Lower leg skin (tissue), 4 donors: Measurements from ENCODE around the gene TNNT1. TPM values are rescaled to one million over a fixed set of nuclear protein-coding genes. Genes with fewer than 3 reads are reported as not detected.

ENCODE experiments used
- DNase-seq, 2 donors: peaks; one replicate each; pipeline ENCODE4 v3.0.0-alpha.2; 2019; ENCODE audit warnings: low spot score in 2 of 2
- H3K4me3 ChIP-seq: fragments of 200-600 bp; sonication (generic); 2 replicates; pipeline ENCODE4 v1.5.1; 2017; ENCODE audit warnings: mild to moderate bottlenecking, low read depth; ENCODE audit not compliant: poor library complexity, severe bottlenecking
- POLR2A ChIP-seq, 2 donors: fragments of 450-650 bp; IDR thresholded peaks; one replicate each; pipeline ENCODE4 v1.6.1; 2016 to 2017; ENCODE audit warnings: antibody characterized with exemption in 2 of 2, mild to moderate bottlenecking in 1 of 2, moderate library complexity in 1 of 2
- WGBS, 2 donors: methylation state at CpG; one replicate each; pipeline ENCODE4 v1.1.5; 2018; 5-methylcytosine and 5-hydroxymethylcytosine counted together
- intact Hi-C: fragments of 100-400 bp; cut with DNase I; formaldehyde crosslinking; loops from one replicate; pipeline ENCODE4 v1.15.0; 2023; ENCODE audit warnings: low total_unique reads
- total RNA-seq, 4 donors: library from RNA; depleted of rRNA; stranded (reverse); fragments of >200 nt; gene quantifications; one replicate each; pipeline ENCODE4 v1.1.0, GENCODE V29; 2016
- TF ChIP-seq, protein P1 (sequence below), 3 donors: fragments of 450-650 bp; IDR thresholded peaks; one replicate each; pipeline ENCODE4 v1.5.1; 2016; ENCODE audit warnings: antibody characterized with exemption in 3 of 3, mild to moderate bottlenecking in 3 of 3, moderate library complexity in 2 of 3

Gene TNNT1
- total RNA-seq, 4 donors from 2014 or later, result 24.0 to 56.1 (median 42.6) TPM

GRCh38 chr19:55141696-55142095, 7.3 kb downstream of the TNNT1 start:
- 20 to 39% methylated on average over 18 to 20 of the region's 21 CpGs for WGBS, 2 donors
- no peak overlapping the region for H3K4me3 ChIP-seq
- TF ChIP-seq, protein P1, sequence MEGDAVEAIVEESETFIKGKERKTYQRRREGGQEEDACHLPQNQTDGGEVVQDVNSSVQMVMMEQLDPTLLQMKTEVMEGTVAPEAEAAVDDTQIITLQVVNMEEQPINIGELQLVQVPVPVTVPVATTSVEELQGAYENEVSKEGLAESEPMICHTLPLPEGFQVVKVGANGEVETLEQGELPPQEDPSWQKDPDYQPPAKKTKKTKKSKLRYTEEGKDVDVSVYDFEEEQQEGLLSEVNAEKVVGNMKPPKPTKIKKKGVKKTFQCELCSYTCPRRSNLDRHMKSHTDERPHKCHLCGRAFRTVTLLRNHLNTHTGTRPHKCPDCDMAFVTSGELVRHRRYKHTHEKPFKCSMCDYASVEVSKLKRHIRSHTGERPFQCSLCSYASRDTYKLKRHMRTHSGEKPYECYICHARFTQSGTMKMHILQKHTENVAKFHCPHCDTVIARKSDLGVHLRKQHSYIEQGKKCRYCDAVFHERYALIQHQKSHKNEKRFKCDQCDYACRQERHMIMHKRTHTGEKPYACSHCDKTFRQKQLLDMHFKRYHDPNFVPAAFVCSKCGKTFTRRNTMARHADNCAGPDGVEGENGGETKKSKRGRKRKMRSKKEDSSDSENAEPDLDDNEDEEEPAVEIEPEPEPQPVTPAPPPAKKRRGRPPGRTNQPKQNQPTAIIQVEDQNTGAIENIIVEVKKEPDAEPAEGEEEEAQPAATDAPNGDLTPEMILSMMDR (IDR thresholded peaks at IDR 0.05), result no peak
- TF ChIP-seq POLR2A (IDR thresholded peaks at IDR 0.05), result no peak
- DNase-seq, result no peak
- intact Hi-C loops, result loop anchor here (10.0 kb wide), 1 partner anchor 353 kb away; no protein-coding TSS in a partner anchor

DNA sequence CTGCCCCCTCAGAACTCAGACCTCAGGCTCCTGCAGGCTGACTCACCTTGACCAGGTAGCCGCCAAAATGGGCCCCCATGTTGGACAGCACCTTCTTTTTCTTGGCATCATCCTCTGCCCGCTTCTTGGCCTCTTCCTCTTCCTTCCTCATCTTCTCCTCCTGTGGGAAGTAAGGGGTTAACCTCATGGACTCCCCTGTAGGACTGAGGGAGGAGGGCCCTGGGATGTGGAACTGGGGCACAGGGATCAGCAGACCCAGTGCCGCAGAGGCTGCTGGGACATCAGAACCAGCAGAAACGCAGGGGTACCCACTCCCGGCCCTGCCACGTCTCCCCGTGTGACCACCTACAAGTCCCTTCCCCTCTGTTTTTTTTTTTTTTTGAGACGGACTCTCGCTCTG, 11.1 kb downstream of the TNNT1 start:
- no peak for DNase-seq
- H3K4me3 ChIP-seq, result no peak overlapping the region
- intact Hi-C loops, result no loop called here
- WGBS, 2 donors, result 59 to 75% methylated on average over 9 of the region's 9 CpGs
- TF ChIP-seq, protein P1 (IDR thresholded peaks at IDR 0.05), result no peak
- no peak for TF ChIP-seq POLR2A (IDR thresholded peaks at IDR 0.05)

DNA sequence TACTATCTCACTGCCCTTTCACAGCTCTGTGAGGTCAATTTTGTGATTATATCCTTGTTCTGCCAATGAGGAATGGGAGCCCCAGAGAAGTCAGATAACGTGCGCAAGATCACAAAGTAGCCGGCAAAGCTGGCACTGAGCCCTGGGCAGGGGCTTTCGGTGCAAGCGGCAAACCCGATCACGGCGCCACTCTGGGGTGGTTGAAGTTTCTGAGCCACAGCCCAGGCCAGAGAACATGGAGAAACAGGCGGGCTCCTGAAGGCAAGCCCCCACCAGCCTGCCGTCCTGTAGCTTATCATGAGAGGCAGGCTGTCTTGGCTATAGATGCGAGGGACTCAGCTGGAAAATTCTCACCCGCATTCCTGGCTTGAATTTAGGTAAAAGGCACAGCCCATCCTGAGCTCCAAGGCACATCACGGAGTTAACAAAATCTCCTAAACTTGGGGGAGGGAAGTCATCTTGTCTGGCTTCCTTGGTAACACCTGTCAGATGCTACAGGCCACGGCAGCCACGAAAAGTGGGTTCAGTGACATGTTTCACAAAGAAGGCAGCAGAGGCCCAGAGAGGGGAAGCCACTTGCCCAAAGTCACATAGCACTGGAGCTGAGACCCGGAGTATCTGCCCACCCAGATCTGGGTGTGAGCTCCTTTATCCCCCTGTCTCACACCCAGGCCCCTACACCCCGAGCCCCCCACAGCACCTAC, 12.5 kb downstream of the TNNT1 start:
- DNase-seq, result no peak
- 75 to 84% methylated on average over 17 of the region's 17 CpGs for WGBS, 2 donors
- no peak for TF ChIP-seq POLR2A (IDR thresholded peaks at IDR 0.05)
- TF ChIP-seq, protein P1 (IDR thresholded peaks at IDR 0.05), result no peak
- H3K4me3 ChIP-seq, result no peak overlapping the region
- intact Hi-C loops, result no loop called here

GRCh38 chr19:55134736-55135135, 14.3 kb downstream of the TNNT1 start:
- no peak for DNase-seq
- H3K4me3 ChIP-seq, result no peak overlapping the region
- intact Hi-C loops, result no loop called here
- WGBS, 2 donors, result 27 to 63% methylated on average over 1 to 3 of the region's 3 CpGs
- TF ChIP-seq POLR2A (IDR thresholded peaks at IDR 0.05), result no peak
- TF ChIP-seq, protein P1 (IDR thresholded peaks at IDR 0.05), result no peak

GRCh38 chr19:55133639-55134444, 15.2 kb downstream of the TNNT1 start:
- H3K4me3 ChIP-seq, result no peak overlapping the region
- TF ChIP-seq POLR2A (IDR thresholded peaks at IDR 0.05), result no peak
- TF ChIP-seq, protein P1 (IDR thresholded peaks at IDR 0.05), result no peak
- DNase-seq, result no peak
- intact Hi-C loops, result no loop called here
- WGBS, 2 donors, result 68 to 73% methylated on average over 25 of the region's 25 CpGs
